Neural progenitor cell (in vitro differentiated cells): ENCODE results near the gene ATP5PD. TPM values are rescaled to one million over a fixed set of nuclear protein-coding genes. Genes with fewer than 3 reads are reported as not detected.

Experiments used
- DNase-seq: peaks from one replicate; pipeline ENCODE4 v3.0.0-alpha.2; 2016; ENCODE audit warnings: low spot score
- H2AFZ ChIP-seq: fragments of 200-600 bp; sonication (generic); replicated peaks from 2 replicates; pipeline ENCODE4 v1.6.1; 2016; ENCODE audit warnings: antibody characterized with exemption
- H3F3A ChIP-seq: fragments of 200-600 bp; sonication (generic); 2 replicates; pipeline ENCODE4 v1.6.1; 2016; ENCODE audit warnings: antibody characterized with exemption, low read depth
- H3K27ac ChIP-seq: fragments of 200-600 bp; sonication (generic); 2 replicates; pipeline ENCODE4 v1.5.1; 2016; ENCODE audit warnings: mild to moderate bottlenecking
- H3K27me3 ChIP-seq: fragments of 200-600 bp; sonication (generic); 2 replicates; pipeline ENCODE4 v1.6.1; 2016; ENCODE audit warnings: mild to moderate bottlenecking, moderate library complexity
- H3K36me3 ChIP-seq: fragments of 200-600 bp; sonication (generic); 2 replicates; pipeline ENCODE4 v1.5.1; 2016
- H3K4me1 ChIP-seq: fragments of 200-600 bp; sonication (generic); 2 replicates; pipeline ENCODE4 v1.6.1; 2016; ENCODE audit warnings: mixed run types
- H3K4me2 ChIP-seq: fragments of 200-600 bp; sonication (generic); 2 replicates; pipeline ENCODE4 v1.6.1; 2016
- H3K4me3 ChIP-seq: fragments of 200-600 bp; sonication (generic); 2 replicates; pipeline ENCODE4 v1.5.1; 2016
- H3K79me2 ChIP-seq: fragments of 200-600 bp; sonication (generic); 2 replicates; pipeline ENCODE4 v1.6.1; 2016; ENCODE audit warnings: low read depth
- H3K9ac ChIP-seq: fragments of 200-600 bp; sonication (generic); 2 replicates; pipeline ENCODE4 v1.6.1; 2016
- H3K9me3 ChIP-seq: fragments of 200-600 bp; sonication (generic); 2 replicates; pipeline ENCODE4 v1.5.1; 2016; ENCODE audit warnings: low read depth
- H4K20me1 ChIP-seq: fragments of 200-600 bp; sonication (generic); 2 replicates; pipeline ENCODE4 v1.6.1; 2016; ENCODE audit warnings: low read depth
- H3K27ac Mint-ChIP-seq: 3 replicates; pipeline ENCODE4 v1.8.0; 2021; ENCODE audit warnings: mixed read lengths
- H3K27me3 Mint-ChIP-seq: 2 replicates; pipeline ENCODE4 v1.8.0; 2022; ENCODE audit warnings: low read depth, mild to moderate bottlenecking, inconsistent platforms, moderate library complexity, mixed read lengths; ENCODE audit not compliant: insufficient read depth
- H3K36me3 Mint-ChIP-seq: 3 replicates; pipeline ENCODE4 v1.8.0; 2021; ENCODE audit warnings: mixed read lengths
- H3K4me1 Mint-ChIP-seq: 3 replicates; pipeline ENCODE4 v1.8.0; 2021; ENCODE audit warnings: mixed read lengths
- H3K4me3 Mint-ChIP-seq: 3 replicates; pipeline ENCODE4 v1.8.0; 2021; ENCODE audit warnings: mild to moderate bottlenecking, moderate library complexity, mixed read lengths
- H3K9me3 Mint-ChIP-seq: 3 replicates; pipeline ENCODE4 v1.8.0; 2020; ENCODE audit warnings: mixed read lengths
- CTCF ChIP-seq: fragments of 200-600 bp; sonication (generic); IDR thresholded peaks from 2 replicates; pipeline ENCODE4 v1.5.1; 2017; ENCODE audit warnings: antibody characterized with exemption, mild to moderate bottlenecking
- EZH2 ChIP-seq: fragments of 200-600 bp; sonication (generic); IDR thresholded peaks from 2 replicates; pipeline ENCODE4 v1.6.1; 2017; ENCODE audit warnings: antibody characterized with exemption, mild to moderate bottlenecking, moderate library complexity
- EZH2phosphoT487 ChIP-seq: fragments of 200-600 bp; sonication (generic); IDR thresholded peaks from 2 replicates; pipeline ENCODE4 v1.6.1; 2017; ENCODE audit warnings: antibody characterized with exemption
- total RNA-seq: library from RNA; depleted of rRNA; stranded (reverse); fragments of >200 nt; gene quantifications from 2 replicates; pipeline ENCODE4 v1.2.3, GENCODE V29; 2015; ENCODE audit warnings: low replicate concordance

Gene ATP5PD
- total RNA-seq, 1 donor from 2014 or later, result 268 TPM

GRCh38 chr17:75034236-75034908, 12.4 kb downstream of the ATP5PD start:
- H3K27me3 Mint-ChIP-seq, result peaks cover 35% of the 10 kb centered on the region
- H3K27ac ChIP-seq, result peak overlapping the region; percentile 68
- peaks cover 23% of the 10 kb centered on the region for H3K4me1 Mint-ChIP-seq
- H3K79me2 ChIP-seq, result no peaks in the 10 kb centered on the region
- peaks cover 36% of the 10 kb centered on the region for H3F3A ChIP-seq
- H3K9ac ChIP-seq, result peak overlapping the region; percentile 72
- no peak for TF ChIP-seq EZH2
- peak; percentile 27 for TF ChIP-seq CTCF
- peaks cover 8% of the 10 kb centered on the region for H3K36me3 Mint-ChIP-seq
- H3K36me3 ChIP-seq, result no peaks in the 10 kb centered on the region
- peak overlapping the region; percentile 93 for H3K4me3 Mint-ChIP-seq
- H2AFZ ChIP-seq, result peak overlapping the region; percentile 97
- H3K9me3 ChIP-seq, result no peaks in the 10 kb centered on the region
- H3K27ac Mint-ChIP-seq, result peak overlapping the region; percentile 99
- no peaks in the 10 kb centered on the region for H3K27me3 ChIP-seq
- peaks cover 28% of the 10 kb centered on the region for H3K9me3 Mint-ChIP-seq
- peak overlapping the region; percentile 77 for H3K4me2 ChIP-seq
- H3K4me3 ChIP-seq, result peak overlapping the region; percentile 94
- peak; percentile 94 for DNase-seq
- H4K20me1 ChIP-seq, result no peaks in the 10 kb centered on the region
- no peaks in the 10 kb centered on the region for H3K4me1 ChIP-seq

GRCh38 chr17:75033346-75034235, 13.2 kb downstream of the ATP5PD start:
- Mint-ChIP-seq H3K27me3 (peaks cover 35% of the 10 kb centered on the region), H3K4me1 (peaks cover 23% of the 10 kb centered on the region), H3K36me3 (peaks cover 5% of the 10 kb centered on the region), H3K9me3 (peaks cover 32% of the 10 kb centered on the region), H3K4me3 (peak overlapping the region; percentile 93), H3K27ac (peak overlapping the region; percentile 99)
- H3K79me2 ChIP-seq, result no peaks in the 10 kb centered on the region
- no peaks in the 10 kb centered on the region for H3K36me3 ChIP-seq
- peak overlapping the region; percentile 77 for H3K4me2 ChIP-seq
- H3K4me1 ChIP-seq, result no peaks in the 10 kb centered on the region
- peak overlapping the region; percentile 97 for H2AFZ ChIP-seq
- H3K4me3 ChIP-seq, result peak overlapping the region; percentile 94
- H3K9ac ChIP-seq, result no peak overlapping the region
- H3K27me3 ChIP-seq, result no peaks in the 10 kb centered on the region
- TF ChIP-seq CTCF (no peak), EZH2phosphoT487 (no peak), EZH2 (no peak)
- H3K27ac ChIP-seq, result no peak overlapping the region
- H3K9me3 ChIP-seq, result no peaks in the 10 kb centered on the region
- peak; percentile 95 for DNase-seq
- peaks cover 36% of the 10 kb centered on the region for H3F3A ChIP-seq
- no peaks in the 10 kb centered on the region for H4K20me1 ChIP-seq

GRCh38 chr17:75032720-75033280, 14.0 kb downstream of the ATP5PD start:
- H3K4me1 Mint-ChIP-seq, result peaks cover 23% of the 10 kb centered on the region
- TF ChIP-seq CTCF, result no peak
- TF ChIP-seq EZH2, result no peak
- TF ChIP-seq EZH2phosphoT487, result no peak
- no peaks in the 10 kb centered on the region for H3K36me3 ChIP-seq
- no peak overlapping the region for H3K9ac ChIP-seq
- peaks cover 5% of the 10 kb centered on the region for H3K36me3 Mint-ChIP-seq
- H3K27me3 ChIP-seq, result no peaks in the 10 kb centered on the region
- H3K4me3 Mint-ChIP-seq, result peak overlapping the region; percentile 93
- H3K27me3 Mint-ChIP-seq, result peaks cover 35% of the 10 kb centered on the region
- H2AFZ ChIP-seq, result peak overlapping the region; percentile 82
- no peaks in the 10 kb centered on the region for H3K9me3 ChIP-seq
- peak overlapping the region; percentile 77 for H3K4me2 ChIP-seq
- H3F3A ChIP-seq, result peaks cover 36% of the 10 kb centered on the region
- no peaks in the 10 kb centered on the region for H4K20me1 ChIP-seq
- DNase-seq, result no peak
- no peak overlapping the region for H3K27ac ChIP-seq
- H3K27ac Mint-ChIP-seq, result no peak overlapping the region
- no peaks in the 10 kb centered on the region for H3K4me1 ChIP-seq
- peaks cover 34% of the 10 kb centered on the region for H3K9me3 Mint-ChIP-seq
- H3K4me3 ChIP-seq, result peak overlapping the region; percentile 94
- no peaks in the 10 kb centered on the region for H3K79me2 ChIP-seq
